HG03135 (cell line): ENCODE results near the gene FTSJ1.
"Not testable (repeated sequence)": the region's sequence is repeated elsewhere in the genome, so short reads cannot be mapped to it uniquely, and the experiment has no call there.

Source experiments
- ATAC-seq: cut with Tn5 transposase; IDR thresholded peaks from one replicate; pipeline ENCODE4 v1.9.1; 2021; ENCODE audit warnings: mild to moderate bottlenecking, moderate library complexity; ENCODE audit not compliant: unreplicated experiment

FTSJ1 gene

DNA sequence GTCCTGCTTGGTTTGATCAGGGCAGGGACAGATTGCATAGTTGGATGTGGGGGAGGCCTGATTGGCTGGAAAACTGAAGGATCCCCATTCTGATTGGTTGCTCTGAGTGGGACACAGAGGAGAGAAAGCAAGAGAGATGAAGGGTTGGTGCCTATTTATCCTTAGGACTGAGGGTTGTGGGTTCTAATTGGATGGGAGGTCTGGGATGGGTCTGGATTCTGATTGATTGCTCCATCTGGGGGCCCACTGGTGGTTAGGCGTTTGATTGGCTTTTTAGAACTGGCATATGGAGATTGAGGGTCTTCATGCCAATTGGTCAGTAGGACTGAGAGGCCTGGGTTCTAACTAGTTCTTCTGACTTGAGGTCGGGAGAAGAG, 45.0 kb downstream of the FTSJ1 start:
- ATAC-seq = no peak

DNA sequence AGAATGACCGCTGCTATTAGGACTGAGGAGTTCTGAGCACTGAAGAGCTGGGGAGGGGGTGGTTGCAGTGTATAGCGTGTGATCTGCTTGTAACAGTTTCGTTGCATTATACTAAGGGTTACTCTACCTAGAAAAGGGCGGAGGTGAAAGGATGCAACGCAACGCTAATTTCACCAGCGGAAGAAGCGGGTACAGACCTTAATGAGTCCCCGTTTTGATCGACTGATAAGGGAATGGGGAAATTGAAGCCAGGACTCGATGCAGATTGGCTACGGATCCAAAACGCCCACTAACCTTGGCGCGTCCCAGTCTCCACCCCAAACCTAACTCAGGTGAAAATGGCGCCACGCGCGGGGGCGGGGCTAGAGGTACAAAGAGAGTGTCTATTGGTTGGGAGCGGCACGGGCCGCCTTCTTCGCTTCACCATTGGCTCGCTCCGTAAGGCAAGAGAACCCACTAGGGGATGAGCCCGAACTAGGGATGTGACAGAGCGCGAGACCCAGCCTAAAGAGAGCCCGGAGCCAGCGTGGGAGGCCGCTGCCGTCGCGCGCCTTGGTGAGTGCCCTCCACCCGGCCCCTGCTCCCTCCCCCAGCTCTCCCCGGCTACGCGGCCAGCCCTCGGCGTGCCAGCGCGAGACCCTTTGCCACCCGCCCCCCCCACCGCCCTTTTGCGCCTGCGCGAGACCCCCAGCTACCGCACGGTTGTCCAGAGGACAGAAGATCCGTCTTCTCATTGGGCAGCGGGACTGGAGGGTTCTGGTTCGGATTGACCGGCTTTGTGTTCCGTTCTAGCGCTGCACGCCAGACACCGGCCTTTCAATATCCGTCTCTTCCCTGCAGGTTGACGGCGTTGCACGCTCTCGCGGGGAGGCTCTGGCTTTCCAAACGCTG, 45.6 kb downstream of the FTSJ1 start, which contains the start of gene EBP:
Gene EBP, plus strand, starts transcription at position 456 of the 891 bp plus-strand sequence. CDS start 1,964 bp downstream, outside the sequence.
- ATAC-seq = peak; percentile 96

DNA sequence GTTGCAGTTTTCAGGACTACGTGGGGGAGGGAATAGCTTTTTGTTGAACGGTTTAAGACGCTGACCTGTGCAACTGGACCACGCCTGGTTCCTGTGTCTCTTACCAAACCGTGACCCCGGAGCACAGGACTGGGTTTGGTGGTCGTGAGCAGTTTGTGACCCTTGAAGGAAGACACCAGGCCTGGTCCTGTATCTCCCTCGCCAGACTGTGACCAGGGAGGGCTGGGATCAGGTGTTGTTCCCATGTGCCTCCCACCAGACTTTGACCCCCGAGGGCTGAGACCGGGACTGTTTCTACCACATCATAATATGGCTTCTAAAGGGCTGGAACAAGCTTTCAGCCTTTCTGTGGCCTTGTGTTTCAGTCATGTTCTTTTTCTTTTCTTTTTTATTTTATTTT, 46.3 kb downstream of the FTSJ1 start:
- ATAC-seq = no peak

DNA sequence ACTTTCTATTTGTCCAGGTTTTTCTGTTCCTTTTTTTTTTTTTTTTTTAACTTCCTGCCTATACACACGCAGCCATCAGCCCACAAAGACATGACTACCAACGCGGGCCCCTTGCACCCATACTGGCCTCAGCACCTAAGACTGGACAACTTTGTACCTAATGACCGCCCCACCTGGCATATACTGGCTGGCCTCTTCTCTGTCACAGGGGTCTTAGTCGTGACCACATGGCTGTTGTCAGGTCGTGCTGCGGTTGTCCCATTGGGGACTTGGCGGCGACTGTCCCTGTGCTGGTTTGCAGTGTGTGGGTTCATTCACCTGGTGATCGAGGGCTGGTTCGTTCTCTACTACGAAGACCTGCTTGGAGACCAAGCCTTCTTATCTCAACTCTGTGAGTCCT, 47.7 kb downstream of the FTSJ1 start:
- no peak for ATAC-seq

DNA sequence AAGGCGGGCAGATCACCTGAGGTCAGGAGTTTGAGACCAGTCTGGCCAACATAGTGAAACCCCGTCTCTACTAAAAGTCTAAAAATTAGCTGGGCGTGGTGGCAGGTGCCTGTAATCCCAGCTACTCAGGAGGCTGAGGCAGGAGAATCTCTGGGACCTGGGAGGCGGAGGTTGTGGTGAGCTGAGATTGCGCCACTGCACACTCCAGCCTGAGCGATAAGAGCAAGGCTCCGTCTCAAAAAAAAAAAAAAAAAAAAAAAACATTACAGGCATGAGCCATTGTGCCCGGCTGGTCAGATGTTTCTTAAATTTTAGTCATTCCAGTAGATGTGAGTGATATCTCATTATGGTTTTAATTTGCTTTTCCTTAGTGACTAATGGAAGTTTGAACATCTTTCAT, 49.9 kb downstream of the FTSJ1 start:
- ATAC-seq = not testable (repeated sequence)

DNA sequence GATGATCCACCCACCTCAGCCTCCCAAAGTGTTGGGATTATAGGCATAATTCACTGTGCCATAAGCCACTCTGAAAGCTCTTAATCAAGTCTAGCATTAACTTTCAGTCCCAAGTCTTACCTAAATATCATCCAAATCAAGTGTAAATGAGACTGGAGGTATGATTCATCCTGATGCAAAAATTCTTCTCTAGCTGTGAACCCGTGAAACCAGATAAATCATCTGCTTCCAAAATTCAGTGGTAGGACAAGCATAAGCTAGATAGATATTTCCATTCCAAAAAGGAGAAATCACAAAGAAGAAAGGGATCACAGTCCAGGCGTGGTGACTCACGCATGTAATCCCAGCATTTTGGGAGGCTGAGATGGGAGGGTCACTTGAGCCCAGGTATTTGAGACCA, 54.7 kb downstream of the FTSJ1 start:
- no peak for ATAC-seq

DNA sequence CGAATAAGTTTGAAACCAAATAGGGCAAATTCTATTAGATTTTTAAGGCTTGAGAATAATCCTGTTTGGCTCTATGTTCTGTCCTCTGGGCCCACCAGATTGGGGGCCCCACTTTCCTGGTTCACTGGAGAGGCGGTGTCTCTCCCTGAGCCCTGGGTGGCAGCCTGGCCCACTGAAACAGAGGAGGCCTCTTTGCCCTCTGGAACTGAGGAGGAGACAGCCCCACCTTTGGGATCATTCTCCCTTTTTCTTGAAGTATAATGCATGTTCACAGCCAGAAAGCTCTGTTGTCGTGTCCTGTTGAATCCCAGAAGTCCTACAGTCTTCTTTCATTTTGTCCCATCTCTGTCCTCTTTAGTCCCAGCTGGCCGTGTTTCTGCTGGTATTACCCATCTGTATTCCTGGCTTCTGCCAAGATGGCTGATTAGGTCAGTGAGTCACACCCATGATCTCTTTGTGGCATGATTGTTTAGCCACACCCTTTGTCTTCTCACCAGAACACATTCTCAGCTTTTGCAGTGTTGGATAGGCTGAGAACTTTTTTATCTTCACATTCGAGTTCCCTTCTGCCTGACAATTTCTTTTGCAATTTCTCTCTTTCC, 55.5 kb downstream of the FTSJ1 start:
- ATAC-seq = no peak

DNA sequence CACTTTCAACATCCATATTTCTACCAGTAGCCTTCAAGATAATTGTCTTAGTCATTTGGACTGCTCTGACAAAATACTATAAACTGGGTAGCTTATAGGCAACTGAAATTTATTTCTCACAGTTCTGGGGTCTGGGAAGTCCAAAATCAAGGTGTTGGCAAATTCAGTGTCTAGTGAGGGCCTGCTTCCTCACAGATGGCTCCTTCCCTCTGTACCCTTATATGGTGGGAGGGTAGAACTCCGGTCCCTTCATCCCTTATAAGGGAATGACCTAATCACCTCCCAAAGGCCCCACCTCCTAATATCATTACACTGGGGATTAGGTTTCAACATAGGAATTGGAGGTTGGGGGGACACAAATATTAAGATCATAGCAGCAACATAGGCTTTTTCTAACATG, 56.2 kb downstream of the FTSJ1 start:
- ATAC-seq = no peak

DNA sequence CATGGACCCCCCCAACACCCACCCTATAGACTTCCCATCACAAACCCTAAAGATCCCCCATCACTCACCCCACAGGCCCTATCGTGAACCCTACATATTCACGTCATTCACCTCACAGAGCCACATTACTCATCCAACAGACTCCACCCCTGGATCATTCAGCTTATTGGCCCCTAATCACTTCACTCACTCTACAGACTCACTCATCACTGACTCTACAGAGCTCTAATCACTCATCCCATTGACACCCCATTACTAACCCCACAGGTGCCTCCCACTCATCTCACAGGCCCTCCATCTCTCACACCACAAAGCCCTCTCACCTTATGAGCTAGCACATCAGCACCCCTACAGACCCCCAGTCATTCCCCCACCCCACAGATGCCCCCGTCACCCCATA, 57.2 kb downstream of the FTSJ1 start:
- ATAC-seq = no peak
